ENCODE data around the gene ARMC10. TPM values are rescaled to one million over a fixed set of nuclear protein-coding genes. Genes with fewer than 3 reads are reported as not detected.

The ARMC10 gene
- total RNA-seq, 1 donor from 2014 or later = 46.6 TPM

DNA sequence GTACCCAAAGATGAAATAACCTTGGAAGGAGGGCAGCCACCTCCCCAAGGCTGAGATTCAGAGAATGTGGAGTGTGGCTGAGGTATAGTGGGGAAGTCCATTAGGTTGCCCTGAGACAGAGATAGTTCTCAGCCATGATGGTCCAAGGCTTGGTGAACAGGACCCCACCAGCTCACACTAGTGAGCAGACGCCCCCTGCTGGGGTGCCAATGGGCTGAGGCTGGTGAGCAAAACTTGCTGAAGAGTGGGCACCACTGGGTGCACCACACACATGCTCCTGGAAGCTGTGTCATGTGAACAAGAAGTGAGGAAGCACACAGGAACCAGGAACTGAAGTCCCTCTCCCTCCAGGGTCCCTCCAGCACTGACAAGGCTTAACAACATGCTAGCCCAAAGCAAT lies 9.3 kb upstream of the ARMC10 start:
- DNase-seq (ENCODE audit: low read depth) = peak; percentile 19
- TF ChIP-seq, protein P1, sequence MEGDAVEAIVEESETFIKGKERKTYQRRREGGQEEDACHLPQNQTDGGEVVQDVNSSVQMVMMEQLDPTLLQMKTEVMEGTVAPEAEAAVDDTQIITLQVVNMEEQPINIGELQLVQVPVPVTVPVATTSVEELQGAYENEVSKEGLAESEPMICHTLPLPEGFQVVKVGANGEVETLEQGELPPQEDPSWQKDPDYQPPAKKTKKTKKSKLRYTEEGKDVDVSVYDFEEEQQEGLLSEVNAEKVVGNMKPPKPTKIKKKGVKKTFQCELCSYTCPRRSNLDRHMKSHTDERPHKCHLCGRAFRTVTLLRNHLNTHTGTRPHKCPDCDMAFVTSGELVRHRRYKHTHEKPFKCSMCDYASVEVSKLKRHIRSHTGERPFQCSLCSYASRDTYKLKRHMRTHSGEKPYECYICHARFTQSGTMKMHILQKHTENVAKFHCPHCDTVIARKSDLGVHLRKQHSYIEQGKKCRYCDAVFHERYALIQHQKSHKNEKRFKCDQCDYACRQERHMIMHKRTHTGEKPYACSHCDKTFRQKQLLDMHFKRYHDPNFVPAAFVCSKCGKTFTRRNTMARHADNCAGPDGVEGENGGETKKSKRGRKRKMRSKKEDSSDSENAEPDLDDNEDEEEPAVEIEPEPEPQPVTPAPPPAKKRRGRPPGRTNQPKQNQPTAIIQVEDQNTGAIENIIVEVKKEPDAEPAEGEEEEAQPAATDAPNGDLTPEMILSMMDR (IDR thresholded peaks at IDR 0.05; ENCODE audit: insufficient read depth, low read length, severe bottlenecking) = peak; percentile 69
- FAIRE-seq = no peak

DNA sequence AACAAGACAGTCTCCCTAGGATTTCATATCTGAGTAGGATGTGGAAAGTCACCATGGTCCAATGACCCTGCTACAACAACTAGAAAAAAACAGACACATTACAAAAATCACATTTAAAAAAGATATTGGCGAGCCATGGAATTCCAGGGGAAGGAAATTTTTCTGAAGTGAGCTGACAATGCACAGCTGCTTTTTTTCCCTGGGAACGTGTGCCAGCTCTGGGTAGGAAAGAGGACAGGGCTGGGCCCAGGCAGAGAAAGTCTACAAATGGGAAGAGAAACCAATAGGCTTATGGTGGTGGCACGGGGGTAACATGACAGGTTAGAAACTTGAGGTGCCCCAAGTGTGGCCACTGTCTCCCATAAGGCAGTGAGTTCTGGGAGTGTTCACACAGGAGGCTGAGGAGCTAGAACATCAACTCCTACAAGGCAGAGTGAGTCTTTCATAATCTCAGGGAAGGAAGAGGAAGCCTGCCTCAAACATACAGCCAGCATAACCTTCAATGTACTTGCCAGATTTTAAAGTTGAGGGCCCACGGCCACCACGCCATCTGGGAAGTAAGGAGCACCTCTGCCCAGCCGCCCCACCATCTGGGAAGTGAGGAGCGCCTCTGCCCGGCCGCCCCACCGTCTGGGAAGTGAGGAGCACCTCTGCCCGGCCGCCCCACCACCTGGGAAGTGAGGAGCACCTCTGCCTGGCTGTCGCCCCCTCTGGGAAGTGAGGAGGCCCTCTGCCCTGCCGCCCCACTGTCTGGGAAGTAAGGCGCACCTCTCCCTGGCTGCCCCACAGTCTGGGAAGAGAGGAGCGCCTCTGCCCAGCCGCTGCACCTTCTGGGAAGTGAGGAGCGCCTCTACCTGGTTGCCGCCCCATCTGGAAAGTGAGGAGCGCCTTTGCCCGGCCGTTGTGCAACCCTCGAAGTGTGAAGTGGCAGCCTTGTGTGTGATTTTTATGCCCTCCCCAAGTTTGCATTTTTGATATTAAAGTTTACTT lies 6.2 kb upstream of the ARMC10 start:
- DNase-seq (ENCODE audit: low read depth) = no peak
- H3K36me3 ChIP-seq (ENCODE audit: control insufficient read depth, insufficient read depth, low read length) = no peaks in the 10 kb centered on the region
- no peak for FAIRE-seq
- TF ChIP-seq, protein P1 (IDR thresholded peaks at IDR 0.05; ENCODE audit: insufficient read depth, low read length, severe bottlenecking) = no peak
- no peaks in the 10 kb centered on the region for H3K27me3 ChIP-seq (ENCODE audit: control insufficient read depth, insufficient read depth, low read length)
- H3K4me3 ChIP-seq (ENCODE audit: low read depth, low read length) = no peak overlapping the region

More for the DNA sequence above, 9.3 kb upstream of the ARMC10 start:
- no peak overlapping the region for H3K4me3 ChIP-seq (ENCODE audit: low read depth, low read length)
- no peaks in the 10 kb centered on the region for H3K36me3 ChIP-seq (ENCODE audit: control insufficient read depth, insufficient read depth, low read length)
- no peaks in the 10 kb centered on the region for H3K27me3 ChIP-seq (ENCODE audit: control insufficient read depth, insufficient read depth, low read length)

DNA sequence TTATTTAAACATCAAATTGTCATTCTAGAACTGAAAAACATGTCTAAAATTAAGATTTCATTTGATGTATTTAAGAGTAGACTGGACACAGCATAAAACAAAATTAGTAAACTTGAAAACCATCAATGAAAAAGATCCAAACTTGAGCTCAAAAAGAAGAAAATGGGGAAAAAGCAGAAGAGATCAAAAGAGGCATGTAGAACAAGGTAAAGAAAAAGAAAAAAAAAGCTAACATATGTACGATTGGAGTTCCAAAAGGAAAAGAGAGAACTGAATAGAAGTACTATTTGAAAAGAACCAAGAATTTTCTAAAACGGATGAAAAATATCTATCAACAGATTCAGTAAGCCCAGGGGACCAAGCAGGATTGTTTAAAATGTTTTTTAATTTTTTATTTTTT lies 3.9 kb upstream of the ARMC10 start:
- DNase-seq (ENCODE audit: low read depth) = no peak
- TF ChIP-seq, protein P1 (IDR thresholded peaks at IDR 0.05; ENCODE audit: insufficient read depth, low read length, severe bottlenecking) = no peak
- no peak for FAIRE-seq
- Histone ChIP-seq H3K27me3 (ENCODE audit: control insufficient read depth, insufficient read depth, low read length) (no peaks in the 10 kb centered on the region), H3K4me3 (ENCODE audit: low read depth, low read length) (no peak overlapping the region), H3K36me3 (ENCODE audit: control insufficient read depth, insufficient read depth, low read length) (no peaks in the 10 kb centered on the region)

DNA sequence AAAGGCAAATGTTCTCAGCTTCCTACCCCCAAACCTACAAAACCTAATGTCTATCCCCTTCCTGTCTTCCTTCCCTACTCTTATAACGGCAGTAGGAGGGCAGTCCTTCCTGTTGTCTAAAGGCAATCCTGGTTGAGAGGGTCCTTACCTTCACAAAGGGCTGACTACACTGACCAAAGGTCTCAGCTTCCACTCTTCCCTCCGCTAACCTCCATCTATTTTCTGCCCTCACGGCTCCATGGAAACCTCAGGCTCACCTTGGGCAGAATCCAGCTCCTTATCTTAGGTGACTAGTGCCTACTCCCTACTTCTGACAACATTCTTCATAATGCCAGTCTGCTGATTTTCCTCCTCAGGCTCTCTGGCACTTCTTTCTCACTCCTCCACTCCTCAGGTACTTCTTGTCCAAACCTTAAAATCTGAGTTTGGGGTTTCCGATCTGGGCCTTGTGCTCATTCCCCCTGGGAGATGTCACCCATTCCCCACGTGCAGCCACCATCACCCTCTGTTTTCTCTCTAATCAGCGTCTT lies 886 bp upstream of the ARMC10 start:
- Histone ChIP-seq H3K4me3 (ENCODE audit: low read depth, low read length) (peak overlapping the region; percentile 64), H3K27me3 (ENCODE audit: control insufficient read depth, insufficient read depth, low read length) (no peaks in the 10 kb centered on the region), H3K36me3 (ENCODE audit: control insufficient read depth, insufficient read depth, low read length) (peaks cover 3% of the 10 kb centered on the region)
- no peak for FAIRE-seq
- TF ChIP-seq, protein P1 (IDR thresholded peaks at IDR 0.05; ENCODE audit: insufficient read depth, low read length, severe bottlenecking) = no peak
- DNase-seq (ENCODE audit: low read depth) = no peak

DNA sequence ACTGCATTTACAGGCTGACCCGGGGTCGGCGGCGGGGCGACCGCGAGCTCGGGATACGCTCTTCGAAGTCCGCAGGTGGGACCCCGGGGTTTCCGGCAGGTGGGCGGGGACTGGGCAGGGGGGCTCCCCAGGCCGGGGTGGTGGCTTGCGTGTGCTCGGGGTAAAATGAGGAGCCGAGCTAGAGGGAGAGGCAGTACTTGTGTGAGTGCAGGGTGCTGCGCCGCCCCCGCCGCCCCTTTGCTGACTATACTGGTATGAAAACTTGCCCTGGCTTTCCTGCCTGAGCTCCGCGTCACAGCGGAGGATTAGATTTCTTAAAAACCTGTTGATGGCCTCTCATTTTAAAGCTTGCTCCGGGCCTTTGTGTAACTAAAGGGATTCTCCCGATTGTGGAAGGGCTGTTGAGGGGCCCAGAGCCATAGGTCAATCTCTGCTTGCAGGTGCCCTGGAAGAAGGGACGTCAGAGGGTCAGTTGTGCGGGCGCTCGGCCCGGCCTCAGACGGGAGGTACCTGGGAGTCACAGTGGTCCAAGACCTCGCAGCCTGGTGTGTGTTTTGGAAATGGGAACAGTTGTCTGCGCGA lies 488 bp downstream of the ARMC10 start:
- TF ChIP-seq, protein P1 (IDR thresholded peaks at IDR 0.05; ENCODE audit: insufficient read depth, low read length, severe bottlenecking) = no peak
- DNase-seq (ENCODE audit: low read depth) (peak; percentile 59), FAIRE-seq (no peak)
- Histone ChIP-seq H3K27me3 (ENCODE audit: control insufficient read depth, insufficient read depth, low read length) (no peaks in the 10 kb centered on the region), H3K4me3 (ENCODE audit: low read depth, low read length) (peak overlapping the region; percentile 64), H3K36me3 (ENCODE audit: control insufficient read depth, insufficient read depth, low read length) (peaks cover 3% of the 10 kb centered on the region)
